ENCODE data around the gene RNF207.

DNA sequence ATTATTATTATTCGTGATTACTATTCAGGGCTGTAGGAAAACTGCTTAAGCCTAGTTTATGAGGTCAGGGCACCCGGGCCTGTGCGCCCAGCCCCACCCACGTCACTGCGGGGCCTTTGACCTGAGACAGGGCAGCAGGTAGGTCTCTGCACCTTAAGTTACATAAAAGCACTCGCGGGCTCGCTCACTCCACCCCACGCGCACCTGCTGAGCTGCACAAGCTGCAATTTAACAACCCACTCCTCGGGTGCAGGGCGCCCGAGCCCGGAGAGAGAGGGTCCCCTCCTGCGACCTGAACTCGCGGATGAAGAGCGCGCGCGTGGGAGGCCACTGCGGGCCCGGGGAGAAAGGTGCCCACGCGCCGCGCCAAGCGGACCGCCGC lies 29.4 kb downstream of the RNF207 start:
- TF ChIP-seq EZH2 (IDR thresholded peaks at IDR 0.05; ENCODE audit: borderline replicate concordance, control insufficient read depth, low read depth, low read length) (no peak), PAX5 (IDR thresholded peaks at IDR 0.05; ENCODE audit: borderline replicate concordance, low read depth, low read length) (no peak), MEF2B (IDR thresholded peaks at IDR 0.05; ENCODE audit: partially characterized antibody, poor library complexity, severe bottlenecking) (no peak), SUZ12 (IDR thresholded peaks at IDR 0.05; ENCODE audit: unreplicated experiment) (no peak), CREB1 (IDR thresholded peaks at IDR 0.05; ENCODE audit: low read depth) (0 out of 2 replicates have a peak, but pooled peaks have one; percentile 53), BRCA1 (IDR thresholded peaks at IDR 0.05; ENCODE audit: low read depth, low read length) (no peak), RFX5 (IDR thresholded peaks at IDR 0.05; ENCODE audit: low read depth, low read length) (no peak), CHD1 (IDR thresholded peaks at IDR 0.05; ENCODE audit: low read depth, low read length) (no peak), JUND (IDR thresholded peaks at IDR 0.05; ENCODE audit: low read depth, low read length) (no peak)
- TF ChIP-seq, protein P1, sequence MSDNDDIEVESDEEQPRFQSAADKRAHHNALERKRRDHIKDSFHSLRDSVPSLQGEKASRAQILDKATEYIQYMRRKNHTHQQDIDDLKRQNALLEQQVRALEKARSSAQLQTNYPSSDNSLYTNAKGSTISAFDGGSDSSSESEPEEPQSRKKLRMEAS (IDR thresholded peaks at IDR 0.05; ENCODE audit: low read depth, low read length) = no peak
- TF ChIP-seq, protein P2, sequence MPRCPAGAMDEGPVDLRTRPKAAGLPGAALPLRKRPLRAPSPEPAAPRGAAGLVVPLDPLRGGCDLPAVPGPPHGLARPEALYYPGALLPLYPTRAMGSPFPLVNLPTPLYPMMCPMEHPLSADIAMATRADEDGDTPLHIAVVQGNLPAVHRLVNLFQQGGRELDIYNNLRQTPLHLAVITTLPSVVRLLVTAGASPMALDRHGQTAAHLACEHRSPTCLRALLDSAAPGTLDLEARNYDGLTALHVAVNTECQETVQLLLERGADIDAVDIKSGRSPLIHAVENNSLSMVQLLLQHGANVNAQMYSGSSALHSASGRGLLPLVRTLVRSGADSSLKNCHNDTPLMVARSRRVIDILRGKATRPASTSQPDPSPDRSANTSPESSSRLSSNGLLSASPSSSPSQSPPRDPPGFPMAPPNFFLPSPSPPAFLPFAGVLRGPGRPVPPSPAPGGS (IDR thresholded peaks at IDR 0.05; ENCODE audit: borderline replicate concordance, insufficient read depth, low read depth, low read length, poor library complexity, severe bottlenecking) = no peak
- TF ChIP-seq, protein P3, sequence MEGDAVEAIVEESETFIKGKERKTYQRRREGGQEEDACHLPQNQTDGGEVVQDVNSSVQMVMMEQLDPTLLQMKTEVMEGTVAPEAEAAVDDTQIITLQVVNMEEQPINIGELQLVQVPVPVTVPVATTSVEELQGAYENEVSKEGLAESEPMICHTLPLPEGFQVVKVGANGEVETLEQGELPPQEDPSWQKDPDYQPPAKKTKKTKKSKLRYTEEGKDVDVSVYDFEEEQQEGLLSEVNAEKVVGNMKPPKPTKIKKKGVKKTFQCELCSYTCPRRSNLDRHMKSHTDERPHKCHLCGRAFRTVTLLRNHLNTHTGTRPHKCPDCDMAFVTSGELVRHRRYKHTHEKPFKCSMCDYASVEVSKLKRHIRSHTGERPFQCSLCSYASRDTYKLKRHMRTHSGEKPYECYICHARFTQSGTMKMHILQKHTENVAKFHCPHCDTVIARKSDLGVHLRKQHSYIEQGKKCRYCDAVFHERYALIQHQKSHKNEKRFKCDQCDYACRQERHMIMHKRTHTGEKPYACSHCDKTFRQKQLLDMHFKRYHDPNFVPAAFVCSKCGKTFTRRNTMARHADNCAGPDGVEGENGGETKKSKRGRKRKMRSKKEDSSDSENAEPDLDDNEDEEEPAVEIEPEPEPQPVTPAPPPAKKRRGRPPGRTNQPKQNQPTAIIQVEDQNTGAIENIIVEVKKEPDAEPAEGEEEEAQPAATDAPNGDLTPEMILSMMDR (IDR thresholded peaks at IDR 0.05 in 2 of 3, conservative IDR thresholded peaks at IDR 0.05 in 1 of 3; ENCODE audit: control insufficient read depth in 2 of 3, extremely low read depth in 1 of 3, insufficient read depth in 1 of 3, low read depth in 3 of 3, low read length in 3 of 3) = no peak

Data from GM12878 (cell line).